Endothelial cell of umbilical vein (primary cell): ENCODE measurements around the gene AUTS2. TPM values are rescaled to one million over a fixed set of nuclear protein-coding genes. Genes with fewer than 3 reads are reported as not detected.

Experiments
- BruUV-seq: library from RNA; stranded (reverse); fragments of 400-500 nt; replicated peaks from 2 replicates; lab custom pipeline; 2021; lab: Mats Ljungman, UMichigan
- CTCF ChIA-PET: fragments of 300-600, 350-600 bp; sonication (Branson Sonifier 250); formaldehyde crosslinking; loops from one replicate; lab custom pipeline; 2021; ENCODE audit warnings: antibody characterized with exemption, inconsistent platforms; lab: Charles Lee
- POLR2A ChIA-PET: fragments of 300-600, 350-600 bp; sonication (Branson Sonifier 250); formaldehyde crosslinking; loops from one replicate; lab custom pipeline; 2021; ENCODE audit warnings: antibody characterized with exemption, inconsistent platforms; lab: Charles Lee
- DNase-seq: peaks from one replicate; pipeline ENCODE4 v3.0.0-alpha.2; 2011; ENCODE audit warnings: low read depth, low spot score
- FAIRE-seq: peaks from 2 replicates; lab custom pipeline; 2011; peaks lifted over from hg19 to GRCh38; lab: Jason Lieb, UNC
- H2AFZ ChIP-seq: 2 replicates; pipeline ENCODE4 v1.6.0; 2012; ENCODE audit warnings: low read depth, low read length, control low read depth, inconsistent platforms
- H3K27ac ChIP-seq: 2 replicates; pipeline ENCODE4 v1.5.1; 2011; ENCODE audit warnings: low read depth, mild to moderate bottlenecking, control low read depth, low read length, moderate library complexity; ENCODE audit not compliant: insufficient read depth
- H3K27me3 ChIP-seq, 2 experiments: 2 replicates each; pipeline versions ENCODE4 v1.6.0 to v1.6.1; 2011; ENCODE audit warnings: low read length in 2 of 2, mixed read lengths in 1 of 2; ENCODE audit not compliant: control insufficient read depth in 2 of 2, insufficient read depth in 2 of 2
- H3K36me3 ChIP-seq, 2 experiments: 2 replicates in 1 of 2; 3 replicates in 1 of 2; pipeline ENCODE4 v1.5.1; 2011; ENCODE audit warnings: low read length in 2 of 2, mild to moderate bottlenecking in 1 of 2, moderate library complexity in 1 of 2; ENCODE audit not compliant: control insufficient read depth in 2 of 2, insufficient read depth in 2 of 2; ENCODE audit errors: extremely low read depth in 1 of 2
- H3K4me1 ChIP-seq: 3 replicates; pipeline ENCODE4 v1.5.1; 2011; ENCODE audit warnings: mild to moderate bottlenecking, low read length; ENCODE audit not compliant: control insufficient read depth, insufficient read depth; ENCODE audit errors: extremely low read depth
- H3K4me2 ChIP-seq: 2 replicates; pipeline ENCODE4 v1.6.1; 2011; ENCODE audit warnings: low read length, control low read depth, mixed read lengths; ENCODE audit not compliant: insufficient read depth
- H3K4me3 ChIP-seq, 3 experiments: fragments of 200-600 bp in 1 of 3; sonication (generic), shearing (Covaris generic) in 1 of 3; replicated peaks in 1 of 3; 2 replicates each; pipeline ENCODE4 v1.5.1; 2011 to 2016; ENCODE audit warnings: control low read depth in 3 of 3, low read length in 3 of 3, mild to moderate bottlenecking in 2 of 3, inconsistent platforms in 1 of 3, low read depth in 1 of 3, moderate library complexity in 1 of 3; ENCODE audit not compliant: insufficient read depth in 1 of 3
- H3K79me2 ChIP-seq: 2 replicates; pipeline ENCODE4 v1.6.0; 2012; ENCODE audit warnings: low read length, inconsistent platforms; ENCODE audit not compliant: control insufficient read depth, insufficient read depth
- H3K9ac ChIP-seq: replicated peaks from 2 replicates; pipeline ENCODE3; 2011; ENCODE audit warnings: low read length, control low read depth; ENCODE audit not compliant: insufficient read depth; ENCODE audit errors: extremely low read depth
- H3K9me1 ChIP-seq: replicated peaks from 3 replicates; pipeline ENCODE4 v1.6.0; 2011; ENCODE audit warnings: mild to moderate bottlenecking, low read length; ENCODE audit not compliant: control insufficient read depth, insufficient read depth; ENCODE audit errors: extremely low read depth
- H3K9me3 ChIP-seq: replicated peaks from 2 replicates; pipeline ENCODE4 v1.5.1; 2012; ENCODE audit warnings: low read length, inconsistent platforms; ENCODE audit not compliant: control insufficient read depth, insufficient read depth
- H4K20me1 ChIP-seq: replicated peaks from 2 replicates; pipeline ENCODE3; 2011; ENCODE audit warnings: mild to moderate bottlenecking, low read length; ENCODE audit not compliant: control insufficient read depth, insufficient read depth; ENCODE audit errors: extremely low read depth
- CTCF ChIP-seq, 2 donors: IDR thresholded peaks; 1 replicate in 1 of 2; 2 replicates in 1 of 2; pipeline ENCODE4 v1.5.1; 2011; ENCODE audit warnings: low read length in 2 of 2, mild to moderate bottlenecking in 2 of 2, moderate library complexity in 2 of 2, control low read depth in 1 of 2, inconsistent platforms in 1 of 2, low read depth in 1 of 2; ENCODE audit not compliant: insufficient read depth in 1 of 2; ENCODE audit errors: extremely low read depth in 1 of 2
- EZH2 ChIP-seq: IDR thresholded peaks from 2 replicates; pipeline ENCODE4 v1.6.1; 2012; ENCODE audit warnings: borderline replicate concordance, low read depth, mild to moderate bottlenecking, moderate library complexity, low read length, inconsistent platforms; ENCODE audit not compliant: severe bottlenecking
- FOS ChIP-seq: IDR thresholded peaks from 2 replicates; pipeline ENCODE4 v1.6.1; 2011; ENCODE audit warnings: mild to moderate bottlenecking, low read length, moderate library complexity, borderline replicate concordance; ENCODE audit not compliant: insufficient read depth
- GATA2 ChIP-seq: IDR thresholded peaks from 2 replicates; pipeline ENCODE4 v1.7.0; 2011; ENCODE audit warnings: low read depth, mild to moderate bottlenecking, moderate library complexity, mixed read lengths, low read length; ENCODE audit not compliant: insufficient read length, insufficient read depth
- JUN ChIP-seq: IDR thresholded peaks from 2 replicates; pipeline ENCODE4 v1.6.1; 2011; ENCODE audit warnings: borderline replicate concordance, low read depth; ENCODE audit not compliant: insufficient read length, insufficient read depth
- MAX ChIP-seq: IDR thresholded peaks from 2 replicates; pipeline ENCODE4 v1.6.1; 2011; ENCODE audit not compliant: insufficient read depth, insufficient read length
- MYC ChIP-seq: IDR thresholded peaks from one replicate; pipeline ENCODE4 v1.6.1; 2011; ENCODE audit warnings: mild to moderate bottlenecking, low read depth, low read length
- POLR2A ChIP-seq: IDR thresholded peaks from 2 replicates; pipeline ENCODE4 v1.6.1; 2012; ENCODE audit warnings: low read depth, mild to moderate bottlenecking, control low read depth, low read length
- POLR2AphosphoS5 ChIP-seq: IDR thresholded peaks from 2 replicates; pipeline ENCODE4 v1.6.1; 2012; ENCODE audit warnings: low read depth, mild to moderate bottlenecking, control low read depth, low read length, moderate library complexity; ENCODE audit not compliant: insufficient read depth
- dilution Hi-C: fragments of 300-500 bp; cut with MboI; formaldehyde crosslinking; loops from one replicate; pipeline ENCODE4 v1.15.0; 2019; ENCODE audit warnings: low sequenced_read_pairs; ENCODE audit not compliant: extremely low pct_ligation_motif_present
- intact Hi-C: fragments of 100-400 bp; cut with micrococcal nuclease; formaldehyde crosslinking; loops from one replicate; pipeline ENCODE4 v1.10.0; 2022
- polyA plus RNA-seq, 4 experiments: library from polyadenylated mRNA; depleted of rRNA in 3 of 4; stranded (reverse) in 3 of 4; unstranded in 1 of 4; fragments of >200 nt; gene quantifications; 2 replicates each; pipeline versions ENCODE4 v1.2.1 to v1.2.3, GENCODE V29; 2011 to 2012; ENCODE audit warnings: missing spikeins in 1 of 4
- total RNA-seq: library from RNA; stranded (reverse); gene quantifications from 2 replicates; pipeline ENCODE4 v1.2.3, GENCODE V29; 2021

AUTS2 gene
- total and polyA plus RNA-seq, 2 donors (not counting 3 experiments of a cell fraction or from before 2014, with no cell fraction given), result 0.59 to 8.0 TPM

GRCh38 chr7:70553364-70553763 is 955.1 kb downstream of the AUTS2 start:
- H3K4me3 ChIP-seq, result no peak overlapping the region
- H3K9ac ChIP-seq, result no peak overlapping the region
- no peak overlapping the region for H2AFZ ChIP-seq
- H3K4me2 ChIP-seq, result no peak overlapping the region
- DNase-seq (no peak), FAIRE-seq (no peak)
- H3K9me3 ChIP-seq, result peaks cover 2% of the 10 kb centered on the region
- BruUV-seq, result no TSS peak
- H3K4me1 ChIP-seq, result no peaks in the 10 kb centered on the region
- intact Hi-C loops, result no loop called here
- POLR2A ChIA-PET, result no interaction called here
- H4K20me1 ChIP-seq, result no peaks in the 10 kb centered on the region
- H3K27ac ChIP-seq, result no peak overlapping the region
- CTCF ChIA-PET, result no interaction called here
- TF ChIP-seq POLR2AphosphoS5, result no peak
- no peak for TF ChIP-seq JUN
- no peak for TF ChIP-seq EZH2
- TF ChIP-seq GATA2, result no peak
- TF ChIP-seq MAX, result no peak
- no peak for TF ChIP-seq MYC
- TF ChIP-seq FOS, result no peak
- no peak for TF ChIP-seq CTCF (IDR thresholded peaks at IDR 0.05; ENCODE audit: extremely low read depth in 1 of 2, insufficient read depth in 1 of 2, low read depth in 1 of 2, low read length in 2 of 2)
- no peak for TF ChIP-seq POLR2A
- no peaks in the 10 kb centered on the region for H3K27me3 ChIP-seq
- dilution Hi-C loops, result no loop called here
- no peaks in the 10 kb centered on the region for H3K9me1 ChIP-seq
- no peaks in the 10 kb centered on the region for H3K36me3 ChIP-seq
- no peaks in the 10 kb centered on the region for H3K79me2 ChIP-seq
